Natural killer cell treated with Interleukin-12 subunit alpha and Interleukin-12 subunit beta and Interleukin-15 and Interleukin-18, amount 100 ng/mL, for 72 hours (primary cell): ENCODE results near the gene ANO5. TPM values are rescaled to one million over a fixed set of nuclear protein-coding genes. Genes with fewer than 3 reads are reported as not detected.

Experiments used
- ATAC-seq, 2 donors: fragments of 150-1000 bp; cut with Tn5 transposase in 1 of 2; sonication (Bioruptor Pico), chemical (Tn5 transposase) in 1 of 2; 2 replicates each; pipeline ENCODE4 v1.10.0; 2021
- DNase-seq: peaks from one replicate; pipeline ENCODE4 v3.0.0; 2022; ENCODE audit warnings: low spot score
- H3K27ac Mint-ChIP-seq, 2 donors: 1 replicate in 1 of 2; 2 replicates in 1 of 2; pipeline ENCODE4 v1.8.0; 2022; ENCODE audit warnings: mixed read lengths in 2 of 2, mild to moderate bottlenecking in 1 of 2, moderate library complexity in 1 of 2
- H3K27me3 Mint-ChIP-seq, 2 donors: 1 replicate in 1 of 2; 2 replicates in 1 of 2; pipeline ENCODE4 v1.8.0; 2022; ENCODE audit warnings: mixed read lengths in 2 of 2
- H3K36me3 Mint-ChIP-seq: one replicate; pipeline ENCODE4 v1.8.0; 2022; ENCODE audit warnings: mixed read lengths
- H3K4me1 Mint-ChIP-seq, 2 donors: 1 replicate in 1 of 2; 2 replicates in 1 of 2; pipeline ENCODE4 v1.8.0; 2022; ENCODE audit warnings: low read depth in 2 of 2, mixed read lengths in 2 of 2, mild to moderate bottlenecking in 1 of 2
- H3K4me3 Mint-ChIP-seq: one replicate; pipeline ENCODE4 v1.8.0; 2022; ENCODE audit warnings: mixed read lengths
- H3K9me3 Mint-ChIP-seq: 2 replicates; pipeline ENCODE4 v1.8.0; 2022; ENCODE audit warnings: mixed read lengths
- total RNA-seq, 2 donors: library from RNA; stranded (reverse); gene quantifications; one replicate each; pipeline ENCODE4 v1.2.3, GENCODE V29; 2022

The ANO5 gene
- total RNA-seq, 2 donors from 2014 or later, result not detected

DNA sequence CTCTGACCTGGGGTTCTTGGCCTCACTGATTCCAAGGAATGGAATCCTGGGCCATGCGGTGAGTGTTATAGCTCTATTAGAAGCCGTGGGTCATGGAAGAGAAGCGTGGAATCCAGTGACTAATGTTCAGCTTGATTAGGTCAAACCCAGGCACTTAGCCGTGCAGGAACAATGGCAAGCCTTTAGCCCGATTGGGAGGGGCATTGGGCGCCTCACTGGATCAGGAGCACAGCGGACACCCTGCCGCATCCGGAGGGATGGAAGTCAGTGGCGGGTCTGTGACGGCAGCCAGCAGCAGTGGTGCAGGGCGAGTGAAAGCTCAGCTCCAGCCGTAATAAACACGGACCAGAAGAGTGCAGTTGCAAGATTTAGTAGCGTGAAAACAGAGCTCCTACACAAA, 124.8 kb downstream of the ANO5 start:
- no peak for ATAC-seq

DNA sequence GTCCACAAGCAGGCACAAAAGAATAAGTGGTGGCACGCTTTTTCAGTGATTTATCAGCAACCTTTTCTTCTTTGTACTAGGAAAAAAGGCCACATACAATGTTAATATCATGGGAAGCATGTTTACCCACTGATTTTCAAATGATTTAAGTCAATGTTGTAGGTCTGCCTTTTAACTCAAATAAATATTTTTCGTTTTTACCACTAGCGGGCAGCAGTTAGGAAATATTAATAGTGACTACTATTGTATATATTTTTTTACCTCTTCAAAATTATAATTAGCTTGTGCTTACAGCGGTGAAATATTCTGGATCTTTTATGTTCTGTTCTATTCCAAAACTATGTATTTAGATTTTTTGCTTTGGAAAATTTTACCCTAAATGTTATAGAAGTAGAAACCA, 138.9 kb downstream of the ANO5 start:
- peaks cover under 1 to 2% of the 10 kb centered on the region in 2 donors for H3K27me3 Mint-ChIP-seq
- no peaks in the 10 kb centered on the region for H3K4me1 Mint-ChIP-seq
- no peak for ATAC-seq

More for the DNA sequence above, 124.8 kb downstream of the ANO5 start:
- no peak overlapping the region for H3K4me3 Mint-ChIP-seq
- H3K4me1 Mint-ChIP-seq, result no peaks in the 10 kb centered on the region
- no peaks in the 10 kb centered on the region for H3K9me3 Mint-ChIP-seq
- H3K27ac Mint-ChIP-seq, result no peak overlapping the region
- H3K36me3 Mint-ChIP-seq, result no peaks in the 10 kb centered on the region
- peaks cover 0 to 3% of the 10 kb centered on the region in 2 donors for H3K27me3 Mint-ChIP-seq
- no peak for DNase-seq

More for the DNA sequence above, 138.9 kb downstream of the ANO5 start:
- Mint-ChIP-seq H3K4me3 (no peak overlapping the region), H3K36me3 (no peaks in the 10 kb centered on the region), H3K27ac (no peak overlapping the region), H3K9me3 (no peaks in the 10 kb centered on the region)
- no peak for DNase-seq

Other genes starting within 250 kb of the ANO5 start
- gene SLC17A6, start 145.3 kb downstream of the ANO5 start, total RNA-seq, result not detected